ENCODE measurements around the gene MCTP1. TPM values are rescaled to one million over a fixed set of nuclear protein-coding genes. Genes with fewer than 3 reads are reported as not detected.

The MCTP1 gene
- total and polyA plus RNA-seq, 2 of the 13 experiments (the other 11 are each of a cell fraction or from before 2014, with no cell fraction given), result 0.15 to 0.48 TPM

DNA sequence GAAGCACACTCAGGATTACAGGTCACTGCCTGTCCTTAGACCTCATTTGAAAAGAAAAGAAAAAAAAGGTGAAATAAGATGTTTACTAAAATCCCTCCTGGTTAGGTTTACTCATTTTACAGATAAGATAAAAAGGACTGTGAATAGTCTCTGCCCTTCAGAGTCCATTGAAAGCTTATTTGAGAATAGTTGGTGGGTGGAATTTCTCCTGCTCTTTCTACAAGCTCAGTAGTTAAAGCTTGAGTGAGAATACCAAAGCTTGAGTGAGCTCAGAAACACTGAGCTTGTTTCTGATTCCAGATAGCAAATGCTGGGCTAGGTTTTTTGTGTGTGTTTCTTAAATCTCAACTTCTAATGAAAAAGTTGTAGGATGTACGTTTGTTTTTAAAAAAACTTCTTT is 559.8 kb downstream of the MCTP1 start (continued):
- TF ChIP-seq, protein P1, sequence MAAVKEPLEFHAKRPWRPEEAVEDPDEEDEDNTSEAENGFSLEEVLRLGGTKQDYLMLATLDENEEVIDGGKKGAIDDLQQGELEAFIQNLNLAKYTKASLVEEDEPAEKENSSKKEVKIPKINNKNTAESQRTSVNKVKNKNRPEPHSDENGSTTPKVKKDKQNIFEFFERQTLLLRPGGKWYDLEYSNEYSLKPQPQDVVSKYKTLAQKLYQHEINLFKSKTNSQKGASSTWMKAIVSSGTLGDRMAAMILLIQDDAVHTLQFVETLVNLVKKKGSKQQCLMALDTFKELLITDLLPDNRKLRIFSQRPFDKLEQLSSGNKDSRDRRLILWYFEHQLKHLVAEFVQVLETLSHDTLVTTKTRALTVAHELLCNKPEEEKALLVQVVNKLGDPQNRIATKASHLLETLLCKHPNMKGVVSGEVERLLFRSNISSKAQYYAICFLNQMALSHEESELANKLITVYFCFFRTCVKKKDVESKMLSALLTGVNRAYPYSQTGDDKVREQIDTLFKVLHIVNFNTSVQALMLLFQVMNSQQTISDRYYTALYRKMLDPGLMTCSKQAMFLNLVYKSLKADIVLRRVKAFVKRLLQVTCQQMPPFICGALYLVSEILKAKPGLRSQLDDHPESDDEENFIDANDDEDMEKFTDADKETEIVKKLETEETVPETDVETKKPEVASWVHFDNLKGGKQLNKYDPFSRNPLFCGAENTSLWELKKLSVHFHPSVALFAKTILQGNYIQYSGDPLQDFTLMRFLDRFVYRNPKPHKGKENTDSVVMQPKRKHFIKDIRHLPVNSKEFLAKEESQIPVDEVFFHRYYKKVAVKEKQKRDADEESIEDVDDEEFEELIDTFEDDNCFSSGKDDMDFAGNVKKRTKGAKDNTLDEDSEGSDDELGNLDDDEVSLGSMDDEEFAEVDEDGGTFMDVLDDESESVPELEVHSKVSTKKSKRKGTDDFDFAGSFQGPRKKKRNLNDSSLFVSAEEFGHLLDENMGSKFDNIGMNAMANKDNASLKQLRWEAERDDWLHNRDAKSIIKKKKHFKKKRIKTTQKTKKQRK (IDR thresholded peaks at IDR 0.05; ENCODE audit: low read length), result no peak
- TF ChIP-seq SRSF1 (optimal IDR thresholded peaks at IDR 0.05; ENCODE audit: low read depth, low read length), result no peak
- TF ChIP-seq, protein P2, sequence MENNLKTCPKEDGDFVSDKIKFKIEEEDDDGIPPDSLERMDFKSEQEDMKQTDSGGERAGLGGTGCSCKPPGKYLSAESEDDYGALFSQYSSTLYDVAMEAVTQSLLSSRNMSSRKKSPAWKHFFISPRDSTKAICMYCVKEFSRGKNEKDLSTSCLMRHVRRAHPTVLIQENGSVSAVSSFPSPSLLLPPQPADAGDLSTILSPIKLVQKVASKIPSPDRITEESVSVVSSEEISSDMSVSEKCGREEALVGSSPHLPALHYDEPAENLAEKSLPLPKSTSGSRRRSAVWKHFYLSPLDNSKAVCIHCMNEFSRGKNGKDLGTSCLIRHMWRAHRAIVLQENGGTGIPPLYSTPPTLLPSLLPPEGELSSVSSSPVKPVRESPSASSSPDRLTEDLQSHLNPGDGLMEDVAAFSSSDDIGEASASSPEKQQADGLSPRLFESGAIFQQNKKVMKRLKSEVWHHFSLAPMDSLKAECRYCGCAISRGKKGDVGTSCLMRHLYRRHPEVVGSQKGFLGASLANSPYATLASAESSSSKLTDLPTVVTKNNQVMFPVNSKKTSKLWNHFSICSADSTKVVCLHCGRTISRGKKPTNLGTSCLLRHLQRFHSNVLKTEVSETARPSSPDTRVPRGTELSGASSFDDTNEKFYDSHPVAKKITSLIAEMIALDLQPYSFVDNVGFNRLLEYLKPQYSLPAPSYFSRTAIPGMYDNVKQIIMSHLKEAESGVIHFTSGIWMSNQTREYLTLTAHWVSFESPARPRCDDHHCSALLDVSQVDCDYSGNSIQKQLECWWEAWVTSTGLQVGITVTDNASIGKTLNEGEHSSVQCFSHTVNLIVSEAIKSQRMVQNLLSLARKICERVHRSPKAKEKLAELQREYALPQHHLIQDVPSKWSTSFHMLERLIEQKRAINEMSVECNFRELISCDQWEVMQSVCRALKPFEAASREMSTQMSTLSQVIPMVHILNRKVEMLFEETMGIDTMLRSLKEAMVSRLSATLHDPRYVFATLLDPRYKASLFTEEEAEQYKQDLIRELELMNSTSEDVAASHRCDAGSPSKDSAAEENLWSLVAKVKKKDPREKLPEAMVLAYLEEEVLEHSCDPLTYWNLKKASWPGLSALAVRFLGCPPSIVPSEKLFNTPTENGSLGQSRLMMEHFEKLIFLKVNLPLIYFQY (CRISPR knock-in tag; IDR thresholded peaks at IDR 0.05; ENCODE audit: borderline replicate concordance), result no peak
- TF ChIP-seq, protein P3, sequence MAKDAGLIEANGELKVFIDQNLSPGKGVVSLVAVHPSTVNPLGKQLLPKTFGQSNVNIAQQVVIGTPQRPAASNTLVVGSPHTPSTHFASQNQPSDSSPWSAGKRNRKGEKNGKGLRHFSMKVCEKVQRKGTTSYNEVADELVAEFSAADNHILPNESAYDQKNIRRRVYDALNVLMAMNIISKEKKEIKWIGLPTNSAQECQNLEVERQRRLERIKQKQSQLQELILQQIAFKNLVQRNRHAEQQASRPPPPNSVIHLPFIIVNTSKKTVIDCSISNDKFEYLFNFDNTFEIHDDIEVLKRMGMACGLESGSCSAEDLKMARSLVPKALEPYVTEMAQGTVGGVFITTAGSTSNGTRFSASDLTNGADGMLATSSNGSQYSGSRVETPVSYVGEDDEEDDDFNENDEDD (CRISPR knock-in tag; IDR thresholded peaks at IDR 0.05; ENCODE audit: borderline replicate concordance), result no peak
- no peak for TF ChIP-seq ZNF672 (CRISPR knock-in tag; IDR thresholded peaks at IDR 0.05)
